Camera-type eye (tissue), 1 donor: ENCODE data around the gene ITFG1. TPM values are rescaled to one million over a fixed set of nuclear protein-coding genes. Genes with fewer than 3 reads are reported as not detected.

Experiments
- total RNA-seq: library from RNA; depleted of rRNA; stranded (reverse); fragments of >200 nt; gene quantifications from one replicate; pipeline ENCODE4 v1.2.3, GENCODE V29; 2014

Gene ITFG1
- total RNA-seq = 91.5 TPM

GRCh38 chr16:47460711-47461597 lies at the start of gene ITFG1, which contains the start of gene PHKB:
Gene ITFG1 (minus strand): TSS chr16:47461063. CDS start chr16:47461045, 18 bp downstream.
Gene PHKB (plus strand): TSS chr16:47461331. CDS start chr16:47461351, 20 bp downstream.

GRCh38 chr16:47143677-47144558 lies 316.9 kb downstream of the ITFG1 start, which contains the start of gene NETO2:
Gene NETO2 (minus strand): TSS chr16:47143945. CDS start chr16:47143612, 333 bp downstream.

Other genes with a start within 250 kb of the ITFG1 start
- 130 TPM for gene PHKB, start 268 bp upstream of the ITFG1 start, total RNA-seq